GM23338 (cell line): ENCODE results near the gene OBI1. TPM values are rescaled to one million over a fixed set of nuclear protein-coding genes. Genes with fewer than 3 reads are reported as not detected.

Experiments
- ATAC-seq: fragments of 200-7000 bp; cut with Tn5 transposase; 3 replicates; pipeline ENCODE4 v1.9.1; 2020
- DNase-seq: peaks from one replicate; pipeline ENCODE4 v3.0.0-alpha.2; 2015; ENCODE audit warnings: low spot score
- H2AFZ ChIP-seq: fragments of 200-600 bp; sonication (generic); 2 replicates; pipeline ENCODE4 v1.8.0; 2016; ENCODE audit warnings: antibody characterized with exemption, mild to moderate bottlenecking, moderate library complexity
- H3F3A ChIP-seq: fragments of 200-600 bp; sonication (generic); replicated peaks from 2 replicates; pipeline ENCODE4 v1.8.0; 2017; ENCODE audit warnings: antibody characterized with exemption, mixed run types, low read depth
- H3K27ac ChIP-seq: fragments of 200-600 bp; sonication (generic); 2 replicates; pipeline ENCODE4 v1.6.1; 2016; ENCODE audit warnings: low read depth
- H3K27me3 ChIP-seq: fragments of 200-600 bp; sonication (generic); 2 replicates; pipeline ENCODE4 v1.8.0; 2016; ENCODE audit warnings: mild to moderate bottlenecking, mixed run types, moderate library complexity; ENCODE audit not compliant: insufficient read depth
- H3K36me3 ChIP-seq: fragments of 200-600 bp; sonication (generic); 2 replicates; pipeline ENCODE4 v1.8.0; 2016; ENCODE audit warnings: mild to moderate bottlenecking; ENCODE audit not compliant: insufficient read depth
- H3K4me1 ChIP-seq: fragments of 200-600 bp; sonication (generic); 2 replicates; pipeline ENCODE4 v1.8.0; 2016; ENCODE audit warnings: mild to moderate bottlenecking, moderate library complexity; ENCODE audit not compliant: insufficient read depth
- H3K4me2 ChIP-seq: fragments of 200-600 bp; sonication (generic); 2 replicates; pipeline ENCODE4 v1.7.1; 2017; ENCODE audit warnings: mixed run types
- H3K4me3 ChIP-seq: fragments of 200-600 bp; sonication (generic); 2 replicates; pipeline ENCODE4 v1.6.1; 2016; ENCODE audit warnings: mixed run types
- H3K79me2 ChIP-seq: fragments of 200-600 bp; sonication (generic); replicated peaks from 2 replicates; pipeline ENCODE4 v1.8.0; 2017; ENCODE audit warnings: mild to moderate bottlenecking; ENCODE audit not compliant: insufficient read depth
- H3K9me2 ChIP-seq: fragments of 200-600 bp; sonication (generic); 2 replicates; pipeline ENCODE4 v1.8.0; 2017; ENCODE audit not compliant: insufficient read depth
- H4K20me1 ChIP-seq: fragments of 200-600 bp; sonication (generic); replicated peaks from 2 replicates; pipeline ENCODE4 v1.8.0; 2017; ENCODE audit warnings: mild to moderate bottlenecking; ENCODE audit not compliant: insufficient read depth
- H3K27ac Mint-ChIP-seq: 2 replicates; pipeline ENCODE4 v1.8.0; 2020; ENCODE audit warnings: inconsistent platforms, mild to moderate bottlenecking, moderate library complexity, mixed read lengths
- H3K27me3 Mint-ChIP-seq: 3 replicates; pipeline ENCODE4 v1.8.0; 2022; ENCODE audit warnings: low read depth, mild to moderate bottlenecking, moderate library complexity, mixed read lengths, inconsistent platforms; ENCODE audit not compliant: insufficient read depth, poor library complexity
- H3K36me3 Mint-ChIP-seq: 3 replicates; pipeline ENCODE4 v1.8.0; 2021; ENCODE audit warnings: low read depth, mild to moderate bottlenecking, inconsistent platforms, moderate library complexity, mixed read lengths
- H3K4me1 Mint-ChIP-seq: 3 replicates; pipeline ENCODE4 v1.8.0; 2020; ENCODE audit warnings: mild to moderate bottlenecking, inconsistent platforms, mixed read lengths
- H3K4me3 Mint-ChIP-seq: 3 replicates; pipeline ENCODE4 v1.8.0; 2021; ENCODE audit warnings: moderate library complexity, mild to moderate bottlenecking, inconsistent platforms, mixed read lengths
- H3K9me3 Mint-ChIP-seq: 3 replicates; pipeline ENCODE4 v1.8.0; 2020; ENCODE audit warnings: moderate library complexity, mild to moderate bottlenecking, inconsistent platforms, mixed read lengths
- CREB1 ChIP-seq: fragments of 250-450 bp; sonication (Bioruptor Pico); IDR thresholded peaks from 2 replicates; pipeline ENCODE4 v1.5.0; 2020; ENCODE audit warnings: low read depth, mild to moderate bottlenecking, moderate library complexity
- CTCF ChIP-seq, 2 experiments: fragments of 200-600 bp in 1 of 2; sonication (generic) in 1 of 2; conservative IDR thresholded peaks; 2 replicates each; pipeline versions ENCODE4 v1.5.1 to v1.6.1; 2016 to 2017; ENCODE audit warnings: antibody characterized with exemption in 2 of 2, low read depth in 2 of 2, mild to moderate bottlenecking in 2 of 2, moderate library complexity in 1 of 2
- EZH2 ChIP-seq: fragments of 200-600 bp; sonication (generic); IDR thresholded peaks from one replicate; pipeline ENCODE4 v1.8.0; 2017; ENCODE audit warnings: antibody characterized with exemption, mild to moderate bottlenecking, low read depth; ENCODE audit not compliant: unreplicated experiment
- EZH2phosphoT487 ChIP-seq: fragments of 200-600 bp; sonication (generic); IDR thresholded peaks from one replicate; pipeline ENCODE4 v1.8.1; 2018; ENCODE audit warnings: antibody characterized with exemption; ENCODE audit not compliant: unreplicated experiment
- JUNB ChIP-seq: IDR thresholded peaks from one replicate; pipeline ENCODE4 v1.6.1; 2016; ENCODE audit warnings: antibody characterized with exemption; ENCODE audit not compliant: unreplicated experiment
- NANOG ChIP-seq: IDR thresholded peaks from 2 replicates; pipeline ENCODE4 v1.6.1; 2016; ENCODE audit warnings: antibody characterized with exemption, borderline replicate concordance
- POLR2AphosphoS5 ChIP-seq: IDR thresholded peaks from 2 replicates; pipeline ENCODE4 v1.6.1; 2016; ENCODE audit warnings: antibody characterized with exemption, low read depth
- STAT1 ChIP-seq: IDR thresholded peaks from one replicate; pipeline ENCODE4 v1.6.1; 2016; ENCODE audit warnings: antibody characterized with exemption; ENCODE audit not compliant: unreplicated experiment
- ZNF114 ChIP-seq: fragments of 250-450 bp; sonication (Bioruptor Pico); IDR thresholded peaks from 2 replicates; pipeline ENCODE4 v1.5.0; 2020; ENCODE audit warnings: mild to moderate bottlenecking, moderate library complexity
- ZNF331 ChIP-seq: fragments of 250-450 bp; sonication (Bioruptor Pico); IDR thresholded peaks from 2 replicates; pipeline ENCODE4 v1.5.0; 2020; ENCODE audit warnings: low read depth, mild to moderate bottlenecking, moderate library complexity
- polyA plus RNA-seq: library from polyadenylated mRNA; unstranded; fragments of >200 nt; fragmentation: Nextera tagmentation; extraction: Ambion mirVana; gene quantifications from 2 replicates; pipeline ENCODE4 v1.2.1, GENCODE V29; 2016
- total RNA-seq: library from RNA; depleted of rRNA; stranded (reverse); fragments of >200 nt; shearing (Covaris generic); gene quantifications from 2 replicates; pipeline ENCODE4 v1.2.3, GENCODE V29; 2014
- TF ChIP-seq, protein P1 (sequence below): IDR thresholded peaks from 2 replicates; pipeline ENCODE4 v1.6.1; 2016; ENCODE audit warnings: antibody characterized with exemption
- TF ChIP-seq, protein P2 (sequence below): fragments of 250-450 bp; sonication (Bioruptor Pico); IDR thresholded peaks from 2 replicates; pipeline ENCODE4 v1.5.0; 2020; ENCODE audit warnings: mild to moderate bottlenecking, moderate library complexity
- TF ChIP-seq, protein P3 (sequence below): IDR thresholded peaks from one replicate; pipeline ENCODE4 v1.6.1; 2018; ENCODE audit warnings: antibody characterized with exemption; ENCODE audit not compliant: unreplicated experiment

The OBI1 gene
- total and polyA plus RNA-seq, 2 experiments from 2014 or later, result 8.2 to 11.1 TPM

GRCh38 chr13:78587395-78587794 lies 71.6 kb downstream of the OBI1 start:
- no peaks in the 10 kb centered on the region for H3F3A ChIP-seq
- no peaks in the 10 kb centered on the region; the same call in 1 of the 2 replicates for H4K20me1 ChIP-seq
- Mint-ChIP-seq H3K9me3 (no peaks in the 10 kb centered on the region), H3K36me3 (no peaks in the 10 kb centered on the region), H3K27me3 (peaks cover 40% of the 10 kb centered on the region), H3K4me1 (peaks cover 13% of the 10 kb centered on the region; the same call in 2 of the 3 replicates), H3K4me3 (peak overlapping the region; percentile 56; the same call in 2 of the 3 replicates), H3K27ac (no peak overlapping the region)
- H3K36me3 ChIP-seq, result no peaks in the 10 kb centered on the region
- no peak for TF ChIP-seq POLR2AphosphoS5
- no peak for TF ChIP-seq EZH2
- no peak for TF ChIP-seq CTCF (conservative IDR thresholded peaks at IDR 0.05; ENCODE audit: low read depth in 2 of 2)
- TF ChIP-seq ZNF114 (CRISPR knock-in tag), result no peak
- no peak for TF ChIP-seq ZNF331
- TF ChIP-seq EZH2phosphoT487, result no peak
- TF ChIP-seq, protein P1, sequence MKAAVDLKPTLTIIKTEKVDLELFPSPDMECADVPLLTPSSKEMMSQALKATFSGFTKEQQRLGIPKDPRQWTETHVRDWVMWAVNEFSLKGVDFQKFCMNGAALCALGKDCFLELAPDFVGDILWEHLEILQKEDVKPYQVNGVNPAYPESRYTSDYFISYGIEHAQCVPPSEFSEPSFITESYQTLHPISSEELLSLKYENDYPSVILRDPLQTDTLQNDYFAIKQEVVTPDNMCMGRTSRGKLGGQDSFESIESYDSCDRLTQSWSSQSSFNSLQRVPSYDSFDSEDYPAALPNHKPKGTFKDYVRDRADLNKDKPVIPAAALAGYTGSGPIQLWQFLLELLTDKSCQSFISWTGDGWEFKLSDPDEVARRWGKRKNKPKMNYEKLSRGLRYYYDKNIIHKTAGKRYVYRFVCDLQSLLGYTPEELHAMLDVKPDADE, result no peak
- no peak for TF ChIP-seq STAT1
- no peak for TF ChIP-seq CREB1
- TF ChIP-seq NANOG, result no peak
- no peak for TF ChIP-seq JUNB
- TF ChIP-seq, protein P2, sequence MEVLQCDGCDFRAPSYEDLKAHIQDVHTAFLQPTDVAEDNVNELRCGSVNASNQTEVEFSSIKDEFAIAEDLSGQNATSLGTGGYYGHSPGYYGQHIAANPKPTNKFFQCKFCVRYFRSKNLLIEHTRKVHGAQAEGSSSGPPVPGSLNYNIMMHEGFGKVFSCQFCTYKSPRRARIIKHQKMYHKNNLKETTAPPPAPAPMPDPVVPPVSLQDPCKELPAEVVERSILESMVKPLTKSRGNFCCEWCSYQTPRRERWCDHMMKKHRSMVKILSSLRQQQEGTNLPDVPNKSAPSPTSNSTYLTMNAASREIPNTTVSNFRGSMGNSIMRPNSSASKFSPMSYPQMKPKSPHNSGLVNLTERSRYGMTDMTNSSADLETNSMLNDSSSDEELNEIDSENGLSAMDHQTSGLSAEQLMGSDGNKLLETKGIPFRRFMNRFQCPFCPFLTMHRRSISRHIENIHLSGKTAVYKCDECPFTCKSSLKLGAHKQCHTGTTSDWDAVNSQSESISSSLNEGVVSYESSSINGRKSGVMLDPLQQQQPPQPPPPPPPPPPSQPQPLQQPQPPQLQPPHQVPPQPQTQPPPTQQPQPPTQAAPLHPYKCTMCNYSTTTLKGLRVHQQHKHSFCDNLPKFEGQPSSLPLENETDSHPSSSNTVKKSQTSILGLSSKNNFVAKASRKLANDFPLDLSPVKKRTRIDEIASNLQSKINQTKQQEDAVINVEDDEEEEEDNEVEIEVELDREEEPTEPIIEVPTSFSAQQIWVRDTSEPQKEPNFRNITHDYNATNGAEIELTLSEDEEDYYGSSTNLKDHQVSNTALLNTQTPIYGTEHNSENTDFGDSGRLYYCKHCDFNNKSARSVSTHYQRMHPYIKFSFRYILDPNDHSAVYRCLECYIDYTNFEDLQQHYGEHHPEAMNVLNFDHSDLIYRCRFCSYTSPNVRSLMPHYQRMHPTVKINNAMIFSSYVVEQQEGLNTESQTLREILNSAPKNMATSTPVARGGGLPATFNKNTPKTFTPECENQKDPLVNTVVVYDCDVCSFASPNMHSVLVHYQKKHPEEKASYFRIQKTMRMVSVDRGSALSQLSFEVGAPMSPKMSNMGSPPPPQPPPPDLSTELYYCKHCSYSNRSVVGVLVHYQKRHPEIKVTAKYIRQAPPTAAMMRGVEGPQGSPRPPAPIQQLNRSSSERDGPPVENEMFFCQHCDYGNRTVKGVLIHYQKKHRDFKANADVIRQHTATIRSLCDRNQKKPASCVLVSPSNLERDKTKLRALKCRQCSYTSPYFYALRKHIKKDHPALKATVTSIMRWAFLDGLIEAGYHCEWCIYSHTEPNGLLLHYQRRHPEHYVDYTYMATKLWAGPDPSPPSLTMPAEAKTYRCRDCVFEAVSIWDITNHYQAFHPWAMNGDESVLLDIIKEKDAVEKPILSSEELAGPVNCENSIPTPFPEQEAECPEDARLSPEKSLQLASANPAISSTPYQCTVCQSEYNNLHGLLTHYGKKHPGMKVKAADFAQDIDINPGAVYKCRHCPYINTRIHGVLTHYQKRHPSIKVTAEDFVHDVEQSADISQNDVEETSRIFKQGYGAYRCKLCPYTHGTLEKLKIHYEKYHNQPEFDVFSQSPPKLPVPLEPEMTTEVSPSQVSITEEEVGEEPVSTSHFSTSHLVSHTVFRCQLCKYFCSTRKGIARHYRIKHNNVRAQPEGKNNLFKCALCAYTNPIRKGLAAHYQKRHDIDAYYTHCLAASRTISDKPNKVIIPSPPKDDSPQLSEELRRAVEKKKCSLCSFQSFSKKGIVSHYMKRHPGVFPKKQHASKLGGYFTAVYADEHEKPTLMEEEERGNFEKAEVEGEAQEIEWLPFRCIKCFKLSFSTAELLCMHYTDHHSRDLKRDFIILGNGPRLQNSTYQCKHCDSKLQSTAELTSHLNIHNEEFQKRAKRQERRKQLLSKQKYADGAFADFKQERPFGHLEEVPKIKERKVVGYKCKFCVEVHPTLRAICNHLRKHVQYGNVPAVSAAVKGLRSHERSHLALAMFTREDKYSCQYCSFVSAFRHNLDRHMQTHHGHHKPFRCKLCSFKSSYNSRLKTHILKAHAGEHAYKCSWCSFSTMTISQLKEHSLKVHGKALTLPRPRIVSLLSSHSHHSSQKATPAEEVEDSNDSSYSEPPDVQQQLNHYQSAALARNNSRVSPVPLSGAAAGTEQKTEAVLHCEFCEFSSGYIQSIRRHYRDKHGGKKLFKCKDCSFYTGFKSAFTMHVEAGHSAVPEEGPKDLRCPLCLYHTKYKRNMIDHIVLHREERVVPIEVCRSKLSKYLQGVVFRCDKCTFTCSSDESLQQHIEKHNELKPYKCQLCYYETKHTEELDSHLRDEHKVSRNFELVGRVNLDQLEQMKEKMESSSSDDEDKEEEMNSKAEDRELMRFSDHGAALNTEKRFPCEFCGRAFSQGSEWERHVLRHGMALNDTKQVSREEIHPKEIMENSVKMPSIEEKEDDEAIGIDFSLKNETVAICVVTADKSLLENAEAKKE (CRISPR knock-in tag), result no peak
- TF ChIP-seq, protein P3, sequence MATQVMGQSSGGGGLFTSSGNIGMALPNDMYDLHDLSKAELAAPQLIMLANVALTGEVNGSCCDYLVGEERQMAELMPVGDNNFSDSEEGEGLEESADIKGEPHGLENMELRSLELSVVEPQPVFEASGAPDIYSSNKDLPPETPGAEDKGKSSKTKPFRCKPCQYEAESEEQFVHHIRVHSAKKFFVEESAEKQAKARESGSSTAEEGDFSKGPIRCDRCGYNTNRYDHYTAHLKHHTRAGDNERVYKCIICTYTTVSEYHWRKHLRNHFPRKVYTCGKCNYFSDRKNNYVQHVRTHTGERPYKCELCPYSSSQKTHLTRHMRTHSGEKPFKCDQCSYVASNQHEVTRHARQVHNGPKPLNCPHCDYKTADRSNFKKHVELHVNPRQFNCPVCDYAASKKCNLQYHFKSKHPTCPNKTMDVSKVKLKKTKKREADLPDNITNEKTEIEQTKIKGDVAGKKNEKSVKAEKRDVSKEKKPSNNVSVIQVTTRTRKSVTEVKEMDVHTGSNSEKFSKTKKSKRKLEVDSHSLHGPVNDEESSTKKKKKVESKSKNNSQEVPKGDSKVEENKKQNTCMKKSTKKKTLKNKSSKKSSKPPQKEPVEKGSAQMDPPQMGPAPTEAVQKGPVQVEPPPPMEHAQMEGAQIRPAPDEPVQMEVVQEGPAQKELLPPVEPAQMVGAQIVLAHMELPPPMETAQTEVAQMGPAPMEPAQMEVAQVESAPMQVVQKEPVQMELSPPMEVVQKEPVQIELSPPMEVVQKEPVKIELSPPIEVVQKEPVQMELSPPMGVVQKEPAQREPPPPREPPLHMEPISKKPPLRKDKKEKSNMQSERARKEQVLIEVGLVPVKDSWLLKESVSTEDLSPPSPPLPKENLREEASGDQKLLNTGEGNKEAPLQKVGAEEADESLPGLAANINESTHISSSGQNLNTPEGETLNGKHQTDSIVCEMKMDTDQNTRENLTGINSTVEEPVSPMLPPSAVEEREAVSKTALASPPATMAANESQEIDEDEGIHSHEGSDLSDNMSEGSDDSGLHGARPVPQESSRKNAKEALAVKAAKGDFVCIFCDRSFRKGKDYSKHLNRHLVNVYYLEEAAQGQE, result no peak
- no peaks in the 10 kb centered on the region for H3K9me2 ChIP-seq
- peaks cover 19% of the 10 kb centered on the region for H3K4me1 ChIP-seq
- ATAC-seq (peak; percentile 31), DNase-seq (no peak)
- peaks cover 68% of the 10 kb centered on the region for H3K27me3 ChIP-seq
- peak overlapping the region; percentile 36; the same call in 1 of the 2 replicates for H3K4me3 ChIP-seq
- H3K4me2 ChIP-seq, result peak overlapping the region; percentile 57
- no peak overlapping the region for H3K27ac ChIP-seq
- H3K79me2 ChIP-seq, result no peaks in the 10 kb centered on the region
- H2AFZ ChIP-seq, result no peak overlapping the region
